Keratinocyte (primary cell): ENCODE data around the gene STON1. TPM values are rescaled to one million over a fixed set of nuclear protein-coding genes. Genes with fewer than 3 reads are reported as not detected.

ENCODE experiments used
- DNase-seq: peaks from one replicate; pipeline ENCODE4 v3.0.0-alpha.2; 2011; ENCODE audit warnings: low read depth, missing footprints, low spot score
- FAIRE-seq: peaks from 2 replicates; lab custom pipeline; 2011; peaks lifted over from hg19 to GRCh38; lab: Jason Lieb, UNC
- H2AFZ ChIP-seq: 2 replicates; pipeline ENCODE4 v1.6.0; 2012; ENCODE audit warnings: low read length, control low read depth, inconsistent platforms; ENCODE audit not compliant: control insufficient read depth
- H3K27ac ChIP-seq: 2 replicates; pipeline ENCODE4 v1.5.1; 2011; ENCODE audit warnings: low read length; ENCODE audit not compliant: control insufficient read depth, insufficient read depth
- H3K27me3 ChIP-seq: 3 replicates; pipeline ENCODE4 v1.6.0; 2011; ENCODE audit warnings: low read length; ENCODE audit not compliant: control insufficient read depth, insufficient read depth; ENCODE audit errors: extremely low read depth
- H3K36me3 ChIP-seq, 2 experiments: 2 replicates in 1 of 2; 3 replicates in 1 of 2; pipeline ENCODE4 v1.5.1; 2011; ENCODE audit warnings: low read length in 2 of 2, mild to moderate bottlenecking in 1 of 2; ENCODE audit not compliant: control insufficient read depth in 2 of 2, insufficient read depth in 2 of 2; ENCODE audit errors: extremely low read depth in 1 of 2
- H3K4me1 ChIP-seq: 3 replicates; pipeline ENCODE4 v1.5.1; 2011; ENCODE audit warnings: low read length; ENCODE audit not compliant: control insufficient read depth, insufficient read depth; ENCODE audit errors: extremely low read depth
- H3K4me2 ChIP-seq: 3 replicates; pipeline ENCODE4 v1.6.0; 2011; ENCODE audit warnings: low read depth, low read length; ENCODE audit not compliant: control insufficient read depth, insufficient read depth; ENCODE audit errors: extremely low read depth
- H3K4me3 ChIP-seq, 3 experiments: fragments of 200-600 bp in 1 of 3; sonication (generic) in 1 of 3; 2 replicates in 2 of 3; 3 replicates in 1 of 3; pipeline ENCODE4 v1.5.1; 2011 to 2016; ENCODE audit warnings: low read length in 3 of 3, mild to moderate bottlenecking in 3 of 3, control low read depth in 2 of 3, inconsistent platforms in 1 of 3, low read depth in 1 of 3, mixed read lengths in 1 of 3, mixed run types in 1 of 3, moderate library complexity in 1 of 3; ENCODE audit not compliant: control insufficient read depth in 2 of 3, insufficient read depth in 2 of 3; ENCODE audit errors: extremely low read depth in 1 of 3
- H3K79me2 ChIP-seq: 2 replicates; pipeline ENCODE4 v1.6.0; 2012; ENCODE audit warnings: low read length; ENCODE audit not compliant: control insufficient read depth, insufficient read depth
- H3K9ac ChIP-seq: 3 replicates; pipeline ENCODE4 v1.6.0; 2011; ENCODE audit warnings: low read length; ENCODE audit not compliant: control insufficient read depth, insufficient read depth; ENCODE audit errors: extremely low read depth
- H3K9me1 ChIP-seq: 3 replicates; pipeline ENCODE4 v1.6.0; 2011; ENCODE audit warnings: low read length; ENCODE audit not compliant: control insufficient read depth, insufficient read depth; ENCODE audit errors: extremely low read depth
- H3K9me3 ChIP-seq: 2 replicates; pipeline ENCODE4 v1.5.1; 2012; ENCODE audit warnings: low read depth, low read length; ENCODE audit not compliant: control insufficient read depth
- H4K20me1 ChIP-seq: 3 replicates; pipeline ENCODE4 v1.6.0; 2011; ENCODE audit warnings: low read length; ENCODE audit not compliant: control insufficient read depth, insufficient read depth; ENCODE audit errors: extremely low read depth
- EZH2 ChIP-seq: IDR thresholded peaks from one replicate; pipeline ENCODE4 v1.6.1; 2012; ENCODE audit warnings: inconsistent platforms, mild to moderate bottlenecking, low read length, moderate library complexity
- dilution Hi-C: fragments of 300-500 bp; cut with MboI; formaldehyde crosslinking; loops from one replicate; pipeline ENCODE4 v1.7.0; 2020; ENCODE audit warnings: low sequenced_read_pairs; ENCODE audit not compliant: extremely low pct_ligation_motif_present
- polyA plus RNA-seq, 5 experiments: library from polyadenylated mRNA; depleted of rRNA in 3 of 5; stranded (reverse) in 3 of 5; stranded (forward) in 1 of 5; unstranded in 1 of 5; fragments of >200 nt; gene quantifications; 1 replicate in 1 of 5; 2 replicates in 3 of 5; 3 replicates in 1 of 5; pipeline versions ENCODE4 v1.2.1 to v1.2.3, GENCODE V29; 2011 to 2012; ENCODE audit warnings: missing spikeins in 2 of 5, low read depth in 1 of 5, low replicate concordance in 1 of 5
- TF ChIP-seq, protein P1 (sequence below), 3 experiments: IDR thresholded peaks in 1 of 3; conservative IDR thresholded peaks in 1 of 3; optimal IDR thresholded peaks in 1 of 3; 2 replicates in 2 of 3; 3 replicates in 1 of 3; pipeline versions ENCODE3 to v1.5.1; 2011; ENCODE audit warnings: low read length in 3 of 3, mild to moderate bottlenecking in 3 of 3, moderate library complexity in 2 of 3, control low read depth in 1 of 3, inconsistent platforms in 1 of 3; ENCODE audit not compliant: insufficient read depth in 2 of 3; ENCODE audit errors: extremely low read depth in 1 of 3

STON1 gene
- polyA plus RNA-seq, 1 donor (not counting 4 experiments of a cell fraction or from before 2014, with no cell fraction given) = 1.2 TPM

DNA sequence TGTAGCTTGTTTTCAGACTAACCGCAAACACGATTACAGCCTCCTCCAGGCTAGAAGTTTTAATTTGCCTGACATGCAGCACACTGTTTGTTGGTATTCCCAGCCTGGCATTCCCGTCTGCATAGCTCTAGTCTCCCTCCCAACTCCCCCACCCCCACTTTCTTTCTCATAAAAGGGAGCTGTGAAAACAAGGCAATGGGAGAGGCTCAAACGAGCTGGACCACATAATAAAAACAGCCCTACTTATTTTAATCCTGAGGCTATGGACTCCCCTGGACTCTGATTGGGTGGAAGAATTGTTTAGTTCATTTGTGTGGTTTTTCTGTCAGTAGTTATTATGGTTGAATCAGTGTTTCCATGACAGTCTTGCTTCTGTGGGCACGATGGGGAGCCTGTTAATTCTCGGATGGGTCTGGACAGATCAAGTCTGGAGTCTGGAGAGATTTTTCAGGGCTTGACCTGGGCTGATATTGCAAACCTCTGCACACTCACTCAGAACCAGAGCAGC is 1.2 kb downstream of the STON1 start:
- Histone ChIP-seq H3K4me1 (peaks cover 12% of the 10 kb centered on the region), H3K9me1 (no peaks in the 10 kb centered on the region), H3K4me3 (peak overlapping the region in 2 of 3 experiments; percentile 63 to 69), H3K9ac (peak overlapping the region; percentile 53), H3K9me3 (no peaks in the 10 kb centered on the region), H3K79me2 (no peaks in the 10 kb centered on the region), H3K27me3 (no peaks in the 10 kb centered on the region), H3K27ac (no peak overlapping the region), H2AFZ (peak overlapping the region; percentile 44), H3K36me3 (no peaks in the 10 kb centered on the region), H3K4me2 (peak overlapping the region; percentile 77), H4K20me1 (no peaks in the 10 kb centered on the region)
- DNase-seq = peak; percentile 58
- dilution Hi-C loops = no loop called here
- no peak for TF ChIP-seq EZH2
- TF ChIP-seq, protein P1, sequence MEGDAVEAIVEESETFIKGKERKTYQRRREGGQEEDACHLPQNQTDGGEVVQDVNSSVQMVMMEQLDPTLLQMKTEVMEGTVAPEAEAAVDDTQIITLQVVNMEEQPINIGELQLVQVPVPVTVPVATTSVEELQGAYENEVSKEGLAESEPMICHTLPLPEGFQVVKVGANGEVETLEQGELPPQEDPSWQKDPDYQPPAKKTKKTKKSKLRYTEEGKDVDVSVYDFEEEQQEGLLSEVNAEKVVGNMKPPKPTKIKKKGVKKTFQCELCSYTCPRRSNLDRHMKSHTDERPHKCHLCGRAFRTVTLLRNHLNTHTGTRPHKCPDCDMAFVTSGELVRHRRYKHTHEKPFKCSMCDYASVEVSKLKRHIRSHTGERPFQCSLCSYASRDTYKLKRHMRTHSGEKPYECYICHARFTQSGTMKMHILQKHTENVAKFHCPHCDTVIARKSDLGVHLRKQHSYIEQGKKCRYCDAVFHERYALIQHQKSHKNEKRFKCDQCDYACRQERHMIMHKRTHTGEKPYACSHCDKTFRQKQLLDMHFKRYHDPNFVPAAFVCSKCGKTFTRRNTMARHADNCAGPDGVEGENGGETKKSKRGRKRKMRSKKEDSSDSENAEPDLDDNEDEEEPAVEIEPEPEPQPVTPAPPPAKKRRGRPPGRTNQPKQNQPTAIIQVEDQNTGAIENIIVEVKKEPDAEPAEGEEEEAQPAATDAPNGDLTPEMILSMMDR (optimal IDR thresholded peaks at IDR 0.05 in 1 of 3, IDR thresholded peaks at IDR 0.05 in 1 of 3, conservative IDR thresholded peaks at IDR 0.05 in 1 of 3; ENCODE audit: extremely low read depth in 1 of 3, insufficient read depth in 2 of 3, low read length in 3 of 3) = no peak
- peak; percentile 29 for FAIRE-seq

- no peaks in the 10 kb centered on the region for H3K9me3 ChIP-seq
- no peaks in the 10 kb centered on the region for H3K79me2 ChIP-seq
- peaks cover 12% of the 10 kb centered on the region for H3K4me1 ChIP-seq
- no peak overlapping the region for H3K27ac ChIP-seq
- no peak for FAIRE-seq
- no peaks in the 10 kb centered on the region for H3K27me3 ChIP-seq
- dilution Hi-C loops = no loop called here
- H2AFZ ChIP-seq = no peak overlapping the region
- H3K9ac ChIP-seq = no peak overlapping the region
- DNase-seq = no peak
- no peak overlapping the region for H3K4me2 ChIP-seq
- no peaks in the 10 kb centered on the region for H3K9me1 ChIP-seq
- no peak overlapping the region for H3K4me3 ChIP-seq
- TF ChIP-seq, protein P1 (optimal IDR thresholded peaks at IDR 0.05 in 1 of 3, IDR thresholded peaks at IDR 0.05 in 1 of 3, conservative IDR thresholded peaks at IDR 0.05 in 1 of 3; ENCODE audit: extremely low read depth in 1 of 3, insufficient read depth in 2 of 3, low read length in 3 of 3) = no peak
- TF ChIP-seq EZH2 = no peak
- no peaks in the 10 kb centered on the region for H4K20me1 ChIP-seq
- no peaks in the 10 kb centered on the region for H3K36me3 ChIP-seq
These were observed 2.2 kb downstream of the STON1 start for GRCh38 chr2:48532174-48532573.
